Panc1 (cell line): ENCODE data around the gene BRD4.

Experiments used
- POLR2AphosphoS5 ChIP-seq: IDR thresholded peaks from 2 replicates; pipeline ENCODE4 v1.6.1; 2012; ENCODE audit warnings: mild to moderate bottlenecking, low read depth, low read length, moderate library complexity
- SIN3A ChIP-seq: IDR thresholded peaks from 2 replicates; pipeline ENCODE4 v1.6.1; 2012; ENCODE audit warnings: low read depth, mild to moderate bottlenecking, low read length, moderate library complexity, borderline replicate concordance; ENCODE audit not compliant: insufficient read depth
- TF ChIP-seq, protein P1 (sequence below): fragments of 450-650 bp; IDR thresholded peaks from 2 replicates; pipeline ENCODE4 v1.5.1; 2017; ENCODE audit warnings: mild to moderate bottlenecking

DNA sequence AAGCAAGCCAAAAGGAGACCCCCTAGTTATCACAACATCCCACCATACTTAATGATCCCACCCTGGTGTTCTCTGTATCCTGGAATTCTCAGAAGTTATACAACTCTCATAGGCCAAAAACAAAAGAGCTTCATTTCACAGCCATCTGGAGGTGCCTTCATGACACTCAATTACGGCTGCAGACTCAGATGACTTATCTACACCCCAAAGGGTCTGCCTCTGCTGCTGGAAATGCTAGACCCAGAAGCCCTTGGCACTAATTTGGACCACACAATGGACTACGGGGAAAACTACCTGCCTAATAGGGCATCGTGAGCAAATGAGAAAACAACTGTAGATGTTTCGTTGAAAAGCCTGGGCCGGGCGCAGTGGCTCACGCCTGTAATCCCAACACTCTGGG is 40.2 kb downstream of the BRD4 start:
- TF ChIP-seq, protein P1, sequence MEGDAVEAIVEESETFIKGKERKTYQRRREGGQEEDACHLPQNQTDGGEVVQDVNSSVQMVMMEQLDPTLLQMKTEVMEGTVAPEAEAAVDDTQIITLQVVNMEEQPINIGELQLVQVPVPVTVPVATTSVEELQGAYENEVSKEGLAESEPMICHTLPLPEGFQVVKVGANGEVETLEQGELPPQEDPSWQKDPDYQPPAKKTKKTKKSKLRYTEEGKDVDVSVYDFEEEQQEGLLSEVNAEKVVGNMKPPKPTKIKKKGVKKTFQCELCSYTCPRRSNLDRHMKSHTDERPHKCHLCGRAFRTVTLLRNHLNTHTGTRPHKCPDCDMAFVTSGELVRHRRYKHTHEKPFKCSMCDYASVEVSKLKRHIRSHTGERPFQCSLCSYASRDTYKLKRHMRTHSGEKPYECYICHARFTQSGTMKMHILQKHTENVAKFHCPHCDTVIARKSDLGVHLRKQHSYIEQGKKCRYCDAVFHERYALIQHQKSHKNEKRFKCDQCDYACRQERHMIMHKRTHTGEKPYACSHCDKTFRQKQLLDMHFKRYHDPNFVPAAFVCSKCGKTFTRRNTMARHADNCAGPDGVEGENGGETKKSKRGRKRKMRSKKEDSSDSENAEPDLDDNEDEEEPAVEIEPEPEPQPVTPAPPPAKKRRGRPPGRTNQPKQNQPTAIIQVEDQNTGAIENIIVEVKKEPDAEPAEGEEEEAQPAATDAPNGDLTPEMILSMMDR, result no peak
- TF ChIP-seq POLR2AphosphoS5, result no peak
- no peak for TF ChIP-seq SIN3A
